Smooth muscle cell (in vitro differentiated cells): Measurements from ENCODE around the gene RNF112. TPM values are rescaled to one million over a fixed set of nuclear protein-coding genes. Genes with fewer than 3 reads are reported as not detected.

Source experiments
- DNase-seq: peaks from one replicate; lab custom pipeline; 2025; ENCODE audit not compliant: unreplicated experiment; lab: John Stamatoyannopoulos, UW
- H2AFZ ChIP-seq: fragments of 200-600 bp; sonication (generic); 2 replicates; pipeline ENCODE4 v1.6.0; 2016; ENCODE audit warnings: antibody characterized with exemption, low read depth, mild to moderate bottlenecking
- H3F3A ChIP-seq: fragments of 200-600 bp; sonication (generic); 2 replicates; pipeline ENCODE4 v1.6.0; 2017; ENCODE audit warnings: antibody characterized with exemption, low read depth
- H3K27ac ChIP-seq: fragments of 200-600 bp; sonication (generic); 2 replicates; pipeline ENCODE4 v1.5.1; 2016; ENCODE audit warnings: low read depth, mild to moderate bottlenecking
- H3K27me3 ChIP-seq: fragments of 200-600 bp; sonication (generic); 2 replicates; pipeline ENCODE4 v1.6.1; 2016; ENCODE audit warnings: low read depth, mild to moderate bottlenecking
- H3K36me3 ChIP-seq: fragments of 200-600 bp; sonication (generic); 2 replicates; pipeline ENCODE4 v1.5.1; 2016; ENCODE audit warnings: low read depth
- H3K4me1 ChIP-seq: fragments of 200-600 bp; sonication (generic); 2 replicates; pipeline ENCODE4 v1.5.1; 2016; ENCODE audit warnings: low read depth
- H3K4me2 ChIP-seq: fragments of 200-600 bp; sonication (generic); 2 replicates; pipeline ENCODE4 v1.6.0; 2016; ENCODE audit warnings: mild to moderate bottlenecking
- H3K4me3 ChIP-seq: fragments of 200-600 bp; sonication (generic); 2 replicates; pipeline ENCODE4 v1.5.1; 2016; ENCODE audit warnings: mild to moderate bottlenecking
- H3K79me2 ChIP-seq: fragments of 200-600 bp; sonication (generic); 2 replicates; pipeline ENCODE4 v1.6.0; 2016; ENCODE audit warnings: low read depth, mild to moderate bottlenecking
- H3K9ac ChIP-seq: fragments of 200-600 bp; sonication (generic); 2 replicates; pipeline ENCODE4 v1.6.0; 2016; ENCODE audit warnings: low read depth
- H3K9me3 ChIP-seq: fragments of 200-600 bp; sonication (generic); replicated peaks from 2 replicates; pipeline ENCODE4 v1.5.1; 2016; ENCODE audit warnings: low read depth
- H4K20me1 ChIP-seq: fragments of 200-600 bp; sonication (generic); 2 replicates; pipeline ENCODE4 v1.6.0; 2016; ENCODE audit warnings: low read depth
- CTCF ChIP-seq: fragments of 200-600 bp; sonication (generic); IDR thresholded peaks from 2 replicates; pipeline ENCODE4 v1.5.1; 2017; ENCODE audit warnings: borderline replicate concordance, mild to moderate bottlenecking, antibody characterized with exemption; ENCODE audit not compliant: insufficient read depth, poor library complexity, severe bottlenecking
- WGBS: methylation state at CpG from one replicate; pipeline ENCODE4 v1.1.7; 2016; ENCODE audit warnings: low lambda C conversion rate; 5-methylcytosine and 5-hydroxymethylcytosine counted together
- polyA plus RNA-seq: library from polyadenylated mRNA; unstranded; fragments of >200 nt; fragmentation: Nextera tagmentation; extraction: Ambion mirVana; gene quantifications from 2 replicates; pipeline ENCODE4 v1.2.1, GENCODE V29; 2016
- total RNA-seq: library from RNA; depleted of rRNA; stranded (reverse); fragments of >200 nt; gene quantifications from 2 replicates; pipeline ENCODE4 v1.2.3, GENCODE V29; 2014

RNF112 gene
- total and polyA plus RNA-seq, 2 experiments from 2014 or later = 4.6 to 7.2 TPM

GRCh38 chr17:19447085-19447583, 36.1 kb downstream of the RNF112 start:
- Histone ChIP-seq H3K36me3 (no peaks in the 10 kb centered on the region), H3K4me1 (no peaks in the 10 kb centered on the region), H3K9me3 (no peaks in the 10 kb centered on the region), H4K20me1 (no peaks in the 10 kb centered on the region), H3F3A (peaks cover 10% of the 10 kb centered on the region), H3K79me2 (no peaks in the 10 kb centered on the region), H3K9ac (no peak overlapping the region), H3K4me3 (no peak overlapping the region), H3K27ac (peak overlapping the region; percentile 86), H3K4me2 (no peak overlapping the region), H2AFZ (peak overlapping the region; percentile 75), H3K27me3 (no peaks in the 10 kb centered on the region)
- TF ChIP-seq CTCF = peak; percentile 92
- WGBS = 26% methylated on average over 3 of the region's 3 CpGs
- DNase-seq = peak; percentile 49

DNA sequence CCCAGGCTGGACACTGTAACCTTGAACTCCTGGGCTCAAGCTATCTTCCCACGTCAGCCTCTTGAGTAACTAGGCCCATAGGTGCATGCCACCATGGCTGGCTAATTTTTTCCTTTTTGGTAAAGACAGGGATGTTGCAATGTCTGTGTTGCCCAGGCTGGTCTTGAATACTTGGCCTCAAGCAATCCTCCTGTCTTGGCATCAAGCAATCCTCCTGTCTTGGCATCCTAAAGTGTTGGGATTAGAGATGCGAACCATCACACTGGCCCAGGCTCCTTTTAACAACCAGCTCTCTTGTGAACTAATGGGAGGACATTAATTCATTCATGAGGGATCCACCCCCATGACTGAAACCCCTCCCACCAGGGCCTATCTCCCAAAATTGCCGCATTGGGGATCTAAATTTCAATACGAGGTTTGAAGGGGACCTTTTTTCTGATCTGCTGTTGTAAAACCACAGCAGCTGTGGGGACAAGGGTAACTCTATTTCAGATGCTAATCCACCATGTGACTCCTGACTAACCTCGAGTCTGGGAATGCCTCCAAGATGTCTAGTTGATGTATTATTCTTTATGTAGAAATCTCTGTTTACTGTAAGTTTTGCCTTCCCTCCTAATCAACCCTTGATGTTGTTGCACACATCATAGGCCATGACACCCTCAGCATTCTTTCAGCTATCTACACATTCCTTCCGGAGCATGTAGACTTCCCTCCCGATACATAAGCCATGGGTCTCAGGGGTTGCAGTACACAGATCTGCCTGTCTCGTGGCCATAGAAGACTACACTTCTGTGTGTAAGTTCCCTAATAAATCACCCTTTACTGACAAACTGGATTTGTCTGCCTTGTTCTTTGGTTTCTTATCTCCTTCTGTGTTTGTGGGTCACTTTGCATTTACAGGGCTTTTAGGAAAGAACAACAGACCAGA, 37.6 kb downstream of the RNF112 start:
- no peaks in the 10 kb centered on the region for H3K9me3 ChIP-seq
- H3F3A ChIP-seq = peaks cover 10% of the 10 kb centered on the region
- H3K4me3 ChIP-seq = no peak overlapping the region
- H3K4me1 ChIP-seq = no peaks in the 10 kb centered on the region
- H3K79me2 ChIP-seq = no peaks in the 10 kb centered on the region
- no peaks in the 10 kb centered on the region for H3K36me3 ChIP-seq
- DNase-seq = no peak
- H3K27ac ChIP-seq = peak overlapping the region; percentile 86
- peak overlapping the region; percentile 50 for H3K4me2 ChIP-seq
- no peaks in the 10 kb centered on the region for H4K20me1 ChIP-seq
- no peaks in the 10 kb centered on the region for H3K27me3 ChIP-seq
- 22% methylated on average over 8 of the region's 8 CpGs for WGBS
- H2AFZ ChIP-seq = no peak overlapping the region
- TF ChIP-seq CTCF = no peak
- H3K9ac ChIP-seq = peak overlapping the region; percentile 32

- Histone ChIP-seq H2AFZ (no peak overlapping the region), H3K79me2 (no peaks in the 10 kb centered on the region), H3K4me3 (no peak overlapping the region), H3K4me2 (peak overlapping the region; percentile 44), H3K9me3 (no peaks in the 10 kb centered on the region), H3K4me1 (no peaks in the 10 kb centered on the region), H3K27me3 (no peaks in the 10 kb centered on the region), H3F3A (peaks cover 10% of the 10 kb centered on the region), H3K27ac (peak overlapping the region; percentile 86), H3K36me3 (no peaks in the 10 kb centered on the region), H3K9ac (no peak overlapping the region), H4K20me1 (no peaks in the 10 kb centered on the region)
- DNase-seq = no peak
- TF ChIP-seq CTCF = no peak
- 68% methylated on average over 4 of the region's 4 CpGs for WGBS
Observed at GRCh38 chr17:19449656-19450055, 38.6 kb downstream of the RNF112 start.
